LNCAP (cell line): ENCODE measurements around the gene C10orf67.

ENCODE experiments used
- CTCF ChIP-seq: fragments of 450-650 bp; IDR thresholded peaks from 2 replicates; pipeline ENCODE4 v1.5.1; 2017; ENCODE audit warnings: mild to moderate bottlenecking

Gene C10orf67

GRCh38 chr10:23187155-23187554 is 157.4 kb downstream of the C10orf67 start:
- TF ChIP-seq CTCF: no peak

GRCh38 chr10:23186697-23187096 is 157.9 kb downstream of the C10orf67 start:
- TF ChIP-seq CTCF: no peak

- TF ChIP-seq CTCF: no peak
Observed at GRCh38 chr10:23186178-23186577, 158.4 kb downstream of the C10orf67 start.

- no peak for TF ChIP-seq CTCF
Observed at GRCh38 chr10:23174977-23175512, 169.6 kb downstream of the C10orf67 start.

- no peak for TF ChIP-seq CTCF
Observed at GRCh38 chr10:23174074-23174976, 170.3 kb downstream of the C10orf67 start.

- TF ChIP-seq CTCF: no peak
Observed at GRCh38 chr10:23173214-23174073, 171.2 kb downstream of the C10orf67 start.

- TF ChIP-seq CTCF: no peak
Observed at GRCh38 chr10:23172429-23173213, 172.0 kb downstream of the C10orf67 start.
